Activated CD4-positive, alpha-beta T cell treated with anti-CD3 and anti-CD28 coated beads for 36 hours (primary cell): Measurements from ENCODE around the gene LDLRAD4. TPM values are rescaled to one million over a fixed set of nuclear protein-coding genes. Genes with fewer than 3 reads are reported as not detected.

ENCODE experiments used
- ATAC-seq: fragments of 200-7000 bp; cut with Tn5 transposase; one replicate; pipeline ENCODE4 v1.10.0; 2021; ENCODE audit warnings: mild to moderate bottlenecking, moderate library complexity
- CTCF ChIA-PET: fragments of 350-600 bp; sonication (Branson Sonifier 250); formaldehyde crosslinking; loops from one replicate; lab custom pipeline; 2021; ENCODE audit warnings: antibody characterized with exemption; lab: Charles Lee
- POLR2A ChIA-PET: fragments of 350-600 bp; sonication (Branson Sonifier 250); formaldehyde crosslinking; loops from one replicate; lab custom pipeline; 2021; ENCODE audit warnings: antibody characterized with exemption, inconsistent platforms; lab: Charles Lee
- DNase-seq: peaks from one replicate; pipeline ENCODE4 v3.0.0-alpha.2; 2020
- H3K27ac Mint-ChIP-seq: one replicate; pipeline ENCODE4 v1.8.0; 2021; ENCODE audit warnings: mixed read lengths
- H3K27me3 Mint-ChIP-seq: one replicate; pipeline ENCODE4 v1.8.0; 2021; ENCODE audit warnings: mixed read lengths
- H3K36me3 Mint-ChIP-seq: one replicate; pipeline ENCODE4 v1.8.0; 2021; ENCODE audit warnings: low read depth, mixed read lengths
- H3K4me1 Mint-ChIP-seq: one replicate; pipeline ENCODE4 v1.8.0; 2021; ENCODE audit warnings: mixed read lengths
- H3K4me3 Mint-ChIP-seq: one replicate; pipeline ENCODE4 v1.8.0; 2021; ENCODE audit warnings: mild to moderate bottlenecking, moderate library complexity, mixed read lengths
- H3K9me3 Mint-ChIP-seq: one replicate; pipeline ENCODE4 v1.8.0; 2021; ENCODE audit warnings: low read depth, mixed read lengths
- intact Hi-C, 2 experiments: fragments of 100-400 bp; cut with DNase I in 1 of 2; cut with micrococcal nuclease in 1 of 2; formaldehyde crosslinking; loops; one replicate each; pipeline versions ENCODE4 v1.14.2 to v1.15.1; 2022 to 2024; cut with DNase I, micrococcal nuclease
- total RNA-seq, 2 experiments: library from RNA; stranded (reverse); gene quantifications; one replicate each; pipeline ENCODE4 v1.2.3, GENCODE V29; 2021

The LDLRAD4 gene
- total RNA-seq, 2 experiments from 2014 or later: 29.3 to 32.2 TPM

- intact Hi-C loops: loop anchor here (1.0 to 5.0 kb wide), 14 partner anchors 57 to 817 kb away; partner anchors contain the start of genes FAM210A (in 1 of the 2) and RNMT (in 1 of the 2)
- ATAC-seq (peak; percentile 73), DNase-seq (peak; percentile 91)
- H3K9me3 Mint-ChIP-seq: no peaks in the 10 kb centered on the region
- H3K4me1 Mint-ChIP-seq: peaks cover 84% of the 10 kb centered on the region
- ChIA-PET POLR2A (interaction anchor here (0.6 to 3.9 kb wide), 5 partner anchors 63 to 169 kb away, joined by 3 to 19 read pairs (median 5); no protein-coding TSS in a partner anchor), CTCF (interaction anchor here (0.6 to 2.4 kb wide), 7 partner anchors 45 to 202 kb away, joined by 3 to 9 read pairs (median 3); no protein-coding TSS in a partner anchor)
- peak overlapping the region; percentile 97 for H3K27ac Mint-ChIP-seq
- H3K4me3 Mint-ChIP-seq: peak overlapping the region; percentile 63
- H3K36me3 Mint-ChIP-seq: no peaks in the 10 kb centered on the region
- H3K27me3 Mint-ChIP-seq: no peaks in the 10 kb centered on the region
Observed at GRCh38 chr18:13375302-13376255, 157.0 kb downstream of the LDLRAD4 start.

DNA sequence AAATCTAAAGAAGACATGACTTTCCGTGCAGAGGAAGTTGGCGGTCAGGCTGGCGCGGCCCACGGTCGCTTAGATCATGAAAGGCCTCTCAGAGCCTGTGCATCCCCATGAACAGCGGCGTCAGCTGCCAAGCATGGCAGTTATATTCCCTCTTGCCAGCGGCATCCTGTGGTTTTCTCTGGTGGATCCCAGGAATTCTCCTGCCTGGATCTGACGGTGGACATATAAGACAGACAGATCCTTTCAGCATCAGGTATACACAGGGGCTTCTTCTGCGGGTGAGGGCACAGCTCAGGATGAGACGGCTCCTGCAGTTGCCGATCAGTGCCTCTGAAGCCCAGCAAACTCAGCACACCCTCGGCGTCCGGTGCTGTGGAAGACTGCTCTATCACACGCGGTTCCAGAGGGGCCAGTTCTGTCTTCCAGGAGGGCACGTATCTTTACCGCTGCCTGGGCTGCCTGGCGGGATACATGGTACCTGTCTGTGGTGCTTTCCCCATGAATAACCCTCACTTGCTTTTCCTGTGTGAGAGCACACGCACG lies 157.8 kb downstream of the LDLRAD4 start:
- intact Hi-C loops: loop anchor here (2.0 to 5.0 kb wide), 9 partner anchors 56 to 816 kb away; partner anchors contain the start of genes FAM210A (in 1 of the 2) and RNMT (in 1 of the 2)
- H3K4me1 Mint-ChIP-seq: peaks cover 90% of the 10 kb centered on the region
- H3K27me3 Mint-ChIP-seq: no peaks in the 10 kb centered on the region
- CTCF ChIA-PET: interaction anchor here (1.2 to 2.4 kb wide), 3 partner anchors 80 to 160 kb away, joined by 3 to 9 read pairs (median 4); partner anchors contain the start of gene LDLRAD4
- peak overlapping the region; percentile 97 for H3K27ac Mint-ChIP-seq
- POLR2A ChIA-PET: interaction anchor here (0.6 to 3.9 kb wide), 7 partner anchors 58 to 236 kb away, joined by 3 to 19 read pairs (median 6); no protein-coding TSS in a partner anchor
- H3K36me3 Mint-ChIP-seq: no peaks in the 10 kb centered on the region
- peak overlapping the region; percentile 63 for H3K4me3 Mint-ChIP-seq
- ATAC-seq (peak; percentile 21), DNase-seq (peak; percentile 74)
- H3K9me3 Mint-ChIP-seq: no peaks in the 10 kb centered on the region

DNA sequence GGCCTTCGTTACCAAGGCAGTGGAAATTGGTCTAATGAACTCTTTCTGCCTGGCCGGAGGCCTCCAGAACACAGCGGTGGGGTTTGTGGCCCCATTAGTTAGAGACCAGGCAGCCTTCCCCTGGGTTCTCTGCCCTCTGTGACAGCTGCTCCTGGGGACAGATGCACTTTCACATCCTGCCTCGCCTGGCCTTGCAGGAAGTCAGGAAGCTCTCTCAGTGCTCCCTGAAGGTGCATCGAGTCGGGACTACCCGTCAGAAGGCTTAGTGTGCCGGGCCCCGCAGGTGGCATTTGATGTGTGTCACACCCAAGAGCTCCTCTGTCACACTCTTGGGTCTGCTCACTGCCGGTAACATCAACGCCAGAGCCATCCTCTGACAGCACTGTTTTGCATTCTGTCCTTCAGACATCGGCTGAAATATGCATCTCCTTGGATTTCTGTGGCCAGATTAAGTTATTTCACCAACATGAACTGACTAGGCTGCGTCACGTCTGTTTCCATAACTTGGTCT lies 158.3 kb downstream of the LDLRAD4 start:
- intact Hi-C loops: loop anchor here (2.0 to 5.0 kb wide), 9 partner anchors 56 to 815 kb away; partner anchors contain the start of genes FAM210A (in 1 of the 2) and RNMT (in 1 of the 2)
- Mint-ChIP-seq H3K27ac (peak overlapping the region; percentile 97), H3K27me3 (no peaks in the 10 kb centered on the region), H3K36me3 (no peaks in the 10 kb centered on the region), H3K9me3 (no peaks in the 10 kb centered on the region), H3K4me1 (peaks cover 90% of the 10 kb centered on the region), H3K4me3 (peak overlapping the region; percentile 63)
- ATAC-seq: peak; percentile 72
- peak; percentile 85 for DNase-seq
- CTCF ChIA-PET: interaction anchor here (1.2 to 2.4 kb wide), 3 partner anchors 111 to 160 kb away, joined by 3 to 9 read pairs (median 4); partner anchors contain the start of gene LDLRAD4
- POLR2A ChIA-PET: interaction anchor here (1.0 to 3.9 kb wide), 6 partner anchors 58 to 236 kb away, joined by 3 to 19 read pairs (median 6); no protein-coding TSS in a partner anchor

DNA sequence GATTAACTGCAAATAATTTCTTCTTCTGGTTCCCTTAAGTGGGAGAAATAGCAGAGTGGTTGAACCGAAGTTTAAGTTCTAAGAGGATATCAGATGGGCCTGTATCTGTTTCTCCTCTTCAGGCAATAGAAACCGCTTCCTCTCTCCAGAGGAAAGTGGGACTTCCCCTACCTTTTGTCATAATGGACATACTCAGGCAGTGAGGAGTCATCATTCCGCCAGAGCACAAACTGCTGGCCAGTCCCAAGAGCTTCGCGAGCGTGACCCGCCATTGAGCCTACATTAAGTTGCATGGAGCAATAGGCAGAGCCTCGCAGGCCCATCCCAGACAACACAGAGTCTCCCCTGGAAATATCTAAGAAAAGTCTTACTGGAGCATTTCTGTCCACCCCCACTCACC lies 158.9 kb downstream of the LDLRAD4 start:
- ATAC-seq (peak; percentile 28), DNase-seq (peak; percentile 62)
- H3K27ac Mint-ChIP-seq: peak overlapping the region; percentile 97
- peak overlapping the region; percentile 63 for H3K4me3 Mint-ChIP-seq
- ChIA-PET CTCF (interaction anchor here (1.2 to 2.4 kb wide), 4 partner anchors 111 to 161 kb away, joined by 3 to 9 read pairs (median 4); partner anchors contain the start of gene LDLRAD4), POLR2A (interaction anchor here (1.0 to 3.9 kb wide), 6 partner anchors 57 to 235 kb away, joined by 3 to 19 read pairs (median 6); no protein-coding TSS in a partner anchor)
- no peaks in the 10 kb centered on the region for H3K27me3 Mint-ChIP-seq
- peaks cover 90% of the 10 kb centered on the region for H3K4me1 Mint-ChIP-seq
- no peaks in the 10 kb centered on the region for H3K9me3 Mint-ChIP-seq
- intact Hi-C loops: loop anchor here (2.0 to 5.0 kb wide), 9 partner anchors 55 to 815 kb away; partner anchors contain the start of genes FAM210A (in 1 of the 2) and RNMT (in 1 of the 2)
- H3K36me3 Mint-ChIP-seq: no peaks in the 10 kb centered on the region

- intact Hi-C loops: loop anchor here (5.0 kb wide), 4 partner anchors 189 to 814 kb away; partner anchors contain the start of genes FAM210A (in 1 of the 2) and RNMT (in 1 of the 2)
- no peak for ATAC-seq
- POLR2A ChIA-PET: interaction anchor here (3.9 kb wide), 1 partner anchor 112 kb away, joined by 19 read pairs; no protein-coding TSS in a partner anchor
- H3K36me3 Mint-ChIP-seq: peaks cover 3% of the 10 kb centered on the region
- H3K9me3 Mint-ChIP-seq: no peaks in the 10 kb centered on the region
- CTCF ChIA-PET: interaction anchor here (1.2 to 1.4 kb wide), 3 partner anchors 25 to 162 kb away, joined by 4 read pairs; no protein-coding TSS in a partner anchor
- peaks cover 91% of the 10 kb centered on the region for H3K4me1 Mint-ChIP-seq
- DNase-seq: peak; percentile 35
- H3K4me3 Mint-ChIP-seq: peak overlapping the region; percentile 63
- peak overlapping the region; percentile 97 for H3K27ac Mint-ChIP-seq
- no peaks in the 10 kb centered on the region for H3K27me3 Mint-ChIP-seq
Observed at GRCh38 chr18:13378150-13378549, 159.6 kb downstream of the LDLRAD4 start.

GRCh38 chr18:13379062-13379865 lies 160.7 kb downstream of the LDLRAD4 start:
- H3K36me3 Mint-ChIP-seq: peaks cover 3% of the 10 kb centered on the region
- ChIA-PET CTCF (interaction anchor here (0.6 to 1.4 kb wide), 4 partner anchors 26 to 323 kb away, joined by 3 to 4 read pairs (median 3); no protein-coding TSS in a partner anchor), POLR2A (interaction anchor here (0.8 kb wide), 1 partner anchor 10 kb away, joined by 4 read pairs; no protein-coding TSS in a partner anchor)
- no peak for ATAC-seq
- peak overlapping the region; percentile 63 for H3K4me3 Mint-ChIP-seq
- H3K4me1 Mint-ChIP-seq: peaks cover 91% of the 10 kb centered on the region
- peak overlapping the region; percentile 97 for H3K27ac Mint-ChIP-seq
- no peaks in the 10 kb centered on the region for H3K9me3 Mint-ChIP-seq
- intact Hi-C loops: loop anchor here (5.0 kb wide), 4 partner anchors 188 to 813 kb away; partner anchors contain the start of genes FAM210A (in 1 of the 2) and RNMT (in 1 of the 2)
- H3K27me3 Mint-ChIP-seq: no peaks in the 10 kb centered on the region
- DNase-seq: no peak

DNA sequence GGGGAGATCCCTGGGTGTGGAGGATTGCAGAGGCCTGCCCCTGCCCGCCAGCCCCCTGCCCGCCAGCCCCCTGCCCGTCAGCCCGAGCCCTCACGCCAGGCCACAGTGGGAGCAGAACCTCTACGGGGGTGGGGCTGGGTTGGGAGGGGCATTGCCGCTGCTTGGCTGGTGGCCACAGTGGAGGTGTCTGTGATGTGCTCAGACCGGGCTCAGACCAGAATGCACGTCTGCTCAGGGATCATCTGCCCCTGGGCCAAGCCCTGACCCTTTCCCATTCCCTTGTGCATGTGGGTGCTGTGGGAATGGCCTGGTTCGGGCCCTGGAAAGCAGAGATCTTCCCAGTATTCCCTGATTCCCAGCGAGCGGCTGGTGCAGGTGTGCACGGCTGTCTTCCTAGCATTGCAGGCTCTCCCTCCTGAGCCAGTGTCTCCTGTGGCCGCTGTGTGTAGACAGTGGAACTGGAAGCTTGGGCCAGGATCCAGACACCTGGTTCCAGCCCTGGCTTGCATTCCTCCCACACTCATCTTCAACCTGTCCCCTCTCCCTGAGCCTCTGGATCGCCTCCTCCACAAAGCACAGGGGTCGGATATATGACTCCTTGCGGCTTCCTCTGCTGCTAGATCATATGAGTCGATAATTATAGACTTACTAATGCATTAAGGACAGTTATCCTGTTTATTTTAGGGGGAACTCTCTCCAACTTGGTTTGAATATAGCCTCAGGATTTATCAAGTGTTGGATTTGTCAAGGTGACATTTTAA lies 161.6 kb downstream of the LDLRAD4 start:
- peak overlapping the region; percentile 27 for H3K27ac Mint-ChIP-seq
- peaks cover 2% of the 10 kb centered on the region for H3K9me3 Mint-ChIP-seq
- ChIA-PET POLR2A (interaction anchor here (0.8 kb wide), 1 partner anchor 9 kb away, joined by 4 read pairs; no protein-coding TSS in a partner anchor), CTCF (interaction anchor here (0.6 kb wide), 2 partner anchors 164 to 322 kb away, joined by 3 read pairs; no protein-coding TSS in a partner anchor)
- DNase-seq (no peak), ATAC-seq (no peak)
- H3K4me3 Mint-ChIP-seq: no peak overlapping the region
- intact Hi-C loops: loop anchor here (5.0 kb wide), 4 partner anchors 187 to 812 kb away; partner anchors contain the start of genes FAM210A (in 1 of the 2) and RNMT (in 1 of the 2)
- peaks cover 3% of the 10 kb centered on the region for H3K36me3 Mint-ChIP-seq
- peaks cover 91% of the 10 kb centered on the region for H3K4me1 Mint-ChIP-seq
- no peaks in the 10 kb centered on the region for H3K27me3 Mint-ChIP-seq

- H3K36me3 Mint-ChIP-seq: peaks cover 3% of the 10 kb centered on the region
- H3K27ac Mint-ChIP-seq: peak overlapping the region; percentile 27
- ChIA-PET CTCF (no interaction called here), POLR2A (interaction anchor here (1.2 kb wide), 1 partner anchor 114 kb away, joined by 4 read pairs; no protein-coding TSS in a partner anchor)
- H3K4me1 Mint-ChIP-seq: peaks cover 88% of the 10 kb centered on the region
- peaks cover 2% of the 10 kb centered on the region for H3K9me3 Mint-ChIP-seq
- H3K27me3 Mint-ChIP-seq: no peaks in the 10 kb centered on the region
- ATAC-seq: no peak
- DNase-seq: no peak
- intact Hi-C loops: no loop called here
- H3K4me3 Mint-ChIP-seq: no peak overlapping the region
Observed at GRCh38 chr18:13380691-13381070, 162.1 kb downstream of the LDLRAD4 start.

- ChIA-PET POLR2A (interaction anchor here (0.5 to 1.3 kb wide), 3 partner anchors 14 to 188 kb away, joined by 3 to 4 read pairs (median 4); no protein-coding TSS in a partner anchor), CTCF (interaction anchor here (1.5 kb wide), 1 partner anchor 165 kb away, joined by 7 read pairs; no protein-coding TSS in a partner anchor)
- DNase-seq (no peak), ATAC-seq (no peak)
- peaks cover 3% of the 10 kb centered on the region for H3K36me3 Mint-ChIP-seq
- no peaks in the 10 kb centered on the region for H3K27me3 Mint-ChIP-seq
- intact Hi-C loops: no loop called here
- peak overlapping the region; percentile 72 for H3K4me3 Mint-ChIP-seq
- peaks cover 82% of the 10 kb centered on the region for H3K4me1 Mint-ChIP-seq
- peak overlapping the region; percentile 98 for H3K27ac Mint-ChIP-seq
- H3K9me3 Mint-ChIP-seq: peaks cover 2% of the 10 kb centered on the region
Observed at GRCh38 chr18:13381331-13381730, 162.8 kb downstream of the LDLRAD4 start.
